Skeletal muscle tissue (tissue), 4 donors: ENCODE data around the gene CARD6. TPM values are rescaled to one million over a fixed set of nuclear protein-coding genes. Genes with fewer than 3 reads are reported as not detected.

Source experiments
- H3K27ac ChIP-seq: one replicate; pipeline ENCODE4 v1.7.0; 2013; ENCODE audit warnings: mild to moderate bottlenecking, low read depth, low read length, inconsistent platforms
- H3K27me3 ChIP-seq, 3 donors: one replicate each; pipeline ENCODE4 v1.7.0; 2013; ENCODE audit warnings: low read length in 3 of 3; ENCODE audit not compliant: control insufficient read depth in 3 of 3, insufficient read depth in 3 of 3
- H3K36me3 ChIP-seq, 3 donors: one replicate each; pipeline ENCODE4 v1.7.0; 2013; ENCODE audit warnings: low read length in 3 of 3; ENCODE audit not compliant: control insufficient read depth in 3 of 3, insufficient read depth in 3 of 3
- H3K4me1 ChIP-seq, 3 donors: one replicate each; pipeline ENCODE4 v1.7.0; 2013; ENCODE audit warnings: low read length in 3 of 3, mild to moderate bottlenecking in 3 of 3; ENCODE audit not compliant: control insufficient read depth in 3 of 3, insufficient read depth in 3 of 3
- H3K4me3 ChIP-seq, 3 donors: one replicate each; pipeline ENCODE4 v1.7.0; 2013; ENCODE audit warnings: low read length in 3 of 3
- H3K9ac ChIP-seq, 3 donors: one replicate each; pipeline ENCODE4 v1.7.0; 2013; ENCODE audit warnings: low read length in 3 of 3, mild to moderate bottlenecking in 3 of 3, moderate library complexity in 2 of 3, low read depth in 1 of 3
- H3K9me3 ChIP-seq, 3 donors: one replicate each; pipeline ENCODE4 v1.7.0; 2013; ENCODE audit warnings: low read length in 3 of 3; ENCODE audit not compliant: control insufficient read depth in 3 of 3
- total RNA-seq: library from RNA; depleted of rRNA; stranded (reverse); fragments of >200 nt; gene quantifications from one replicate; pipeline ENCODE4 v1.2.3, GENCODE V29; 2014
- donor health status: Osteomylitis.

CARD6 gene
- total RNA-seq, 1 donor from 2014 or later, result 3.1 TPM

DNA sequence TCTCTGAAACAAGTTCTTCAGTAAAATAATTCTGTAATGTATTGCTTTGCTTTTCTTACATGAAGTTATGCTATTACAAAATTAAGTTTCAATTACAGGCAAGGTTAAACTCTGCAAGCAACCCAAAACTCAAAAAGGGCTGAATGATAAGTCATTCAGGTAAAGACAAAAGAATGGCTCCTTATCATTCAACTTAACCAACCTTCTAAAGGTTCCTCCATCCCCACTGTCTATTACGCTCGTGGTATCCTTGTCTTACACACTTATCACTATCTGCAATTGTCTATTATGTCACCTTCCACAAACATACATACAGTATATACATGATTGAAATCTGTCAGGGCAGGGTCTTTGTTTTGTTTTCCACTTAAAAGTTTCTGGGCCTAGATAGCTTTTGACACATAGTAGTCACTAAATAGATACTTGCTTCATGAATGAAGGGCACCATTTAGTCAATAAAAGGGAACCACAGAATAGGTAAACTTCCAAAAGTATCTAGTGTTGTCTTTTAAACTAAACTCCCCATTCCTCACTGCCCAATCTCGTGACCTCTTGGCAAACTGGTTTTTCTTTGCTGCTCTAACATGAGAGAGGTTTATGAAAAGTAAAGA is 13.0 kb upstream of the CARD6 start:
- no peak overlapping the region for H3K9ac ChIP-seq
- H3K9me3 ChIP-seq, result no peaks in the 10 kb centered on the region
- no peak overlapping the region for H3K4me3 ChIP-seq
- no peaks in the 10 kb centered on the region for H3K27me3 ChIP-seq
- H3K4me1 ChIP-seq, result peaks cover 0 to 4% (median under 1%) of the 10 kb centered on the region in 3 donors
- peaks cover 32 to 65% (median 59%) of the 10 kb centered on the region in 3 donors for H3K36me3 ChIP-seq
- H3K27ac ChIP-seq, result no peak overlapping the region

DNA sequence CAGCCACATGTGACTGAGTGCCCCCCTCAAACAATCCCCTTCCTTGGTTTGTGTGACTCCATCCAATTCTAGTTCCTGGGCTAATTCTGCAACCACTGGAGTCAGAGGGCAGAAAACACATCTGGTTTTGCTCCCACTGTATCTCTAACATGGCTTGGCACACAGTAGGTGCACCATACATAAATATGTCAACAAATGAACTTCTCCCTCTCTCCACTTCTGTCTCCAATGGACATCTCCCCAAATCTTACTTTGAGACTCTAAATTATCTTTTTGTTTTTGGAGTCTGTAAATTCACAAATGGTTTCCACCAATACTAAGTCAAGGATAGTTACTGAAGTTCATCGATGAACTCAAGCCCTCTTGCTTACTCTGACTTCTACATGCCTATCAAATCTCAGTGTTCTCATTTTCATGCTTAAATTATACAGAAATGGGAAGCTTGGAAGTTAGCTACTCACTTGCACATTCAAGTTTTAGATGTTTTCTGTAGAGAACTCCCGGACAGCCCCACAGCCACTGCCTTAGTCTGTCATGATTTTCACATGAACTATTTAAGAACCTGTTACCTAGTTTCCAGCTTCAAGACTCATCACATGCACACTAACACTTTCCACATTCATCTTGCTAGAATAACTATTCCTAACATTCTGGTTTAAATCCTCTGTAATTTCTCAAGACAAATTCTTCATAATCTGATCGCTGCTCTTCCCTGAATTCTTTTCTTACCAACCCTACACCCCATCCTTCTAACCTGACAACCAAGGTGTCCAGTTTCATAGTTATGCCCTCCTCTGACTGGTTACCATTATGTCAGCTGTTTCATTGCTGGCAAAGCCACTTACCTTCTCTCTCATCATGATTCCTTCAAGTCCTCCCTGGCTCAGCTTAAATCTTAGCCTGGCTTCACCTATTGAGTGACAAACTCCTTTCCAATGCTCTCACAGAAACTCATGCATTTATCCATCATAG is 12.2 kb upstream of the CARD6 start:
- peaks cover 32 to 68% (median 66%) of the 10 kb centered on the region in 3 donors for H3K36me3 ChIP-seq
- no peak overlapping the region for H3K27ac ChIP-seq
- no peak overlapping the region for H3K4me3 ChIP-seq
- H3K9me3 ChIP-seq, result no peaks in the 10 kb centered on the region
- H3K27me3 ChIP-seq, result no peaks in the 10 kb centered on the region
- no peak overlapping the region for H3K9ac ChIP-seq
- H3K4me1 ChIP-seq, result peaks cover 4 to 13% (median 9%) of the 10 kb centered on the region in 3 donors

DNA sequence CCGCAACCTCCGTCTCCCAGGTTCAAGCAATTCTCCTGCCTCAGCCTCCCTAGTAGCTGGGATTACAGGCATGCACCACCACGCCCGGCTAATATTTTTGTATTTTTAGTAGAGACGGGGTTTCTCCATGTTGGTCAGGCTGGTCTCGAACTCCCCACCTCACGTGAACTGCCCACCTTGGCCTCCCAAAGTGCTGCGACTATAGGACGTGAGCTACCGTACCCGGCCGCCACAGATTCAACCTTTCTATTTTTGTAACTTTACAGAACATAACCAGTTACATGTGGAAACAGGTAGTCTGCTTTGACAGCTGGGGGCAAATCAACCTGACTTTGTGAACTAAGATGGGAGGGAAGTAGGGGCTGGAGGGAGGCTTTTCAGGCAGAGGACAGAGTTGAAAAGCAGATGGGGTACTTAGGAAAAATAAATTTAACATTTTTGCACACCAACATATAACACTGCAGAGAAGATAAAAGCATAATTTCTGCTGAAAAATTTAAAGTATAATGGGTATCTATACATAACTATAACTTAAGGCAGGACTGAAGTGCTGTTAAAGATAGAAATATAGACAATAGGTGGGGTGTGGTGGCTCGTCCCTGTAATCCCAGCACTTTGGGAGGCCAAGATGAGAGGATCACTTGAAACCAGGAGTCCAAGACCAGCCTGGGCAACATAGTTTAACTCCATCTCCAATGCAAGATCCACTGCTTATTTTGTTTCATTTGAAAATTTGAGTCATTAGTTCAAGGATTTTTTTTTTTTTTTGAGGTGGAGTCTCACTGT is 11.2 kb upstream of the CARD6 start:
- peaks cover 32 to 68% (median 67%) of the 10 kb centered on the region in 3 donors for H3K36me3 ChIP-seq
- H3K9ac ChIP-seq, result no peak overlapping the region
- H3K27me3 ChIP-seq, result no peaks in the 10 kb centered on the region
- no peaks in the 10 kb centered on the region for H3K9me3 ChIP-seq
- H3K4me1 ChIP-seq, result peaks cover 6 to 22% (median 14%) of the 10 kb centered on the region in 3 donors
- no peak overlapping the region for H3K4me3 ChIP-seq
- no peak overlapping the region for H3K27ac ChIP-seq

DNA sequence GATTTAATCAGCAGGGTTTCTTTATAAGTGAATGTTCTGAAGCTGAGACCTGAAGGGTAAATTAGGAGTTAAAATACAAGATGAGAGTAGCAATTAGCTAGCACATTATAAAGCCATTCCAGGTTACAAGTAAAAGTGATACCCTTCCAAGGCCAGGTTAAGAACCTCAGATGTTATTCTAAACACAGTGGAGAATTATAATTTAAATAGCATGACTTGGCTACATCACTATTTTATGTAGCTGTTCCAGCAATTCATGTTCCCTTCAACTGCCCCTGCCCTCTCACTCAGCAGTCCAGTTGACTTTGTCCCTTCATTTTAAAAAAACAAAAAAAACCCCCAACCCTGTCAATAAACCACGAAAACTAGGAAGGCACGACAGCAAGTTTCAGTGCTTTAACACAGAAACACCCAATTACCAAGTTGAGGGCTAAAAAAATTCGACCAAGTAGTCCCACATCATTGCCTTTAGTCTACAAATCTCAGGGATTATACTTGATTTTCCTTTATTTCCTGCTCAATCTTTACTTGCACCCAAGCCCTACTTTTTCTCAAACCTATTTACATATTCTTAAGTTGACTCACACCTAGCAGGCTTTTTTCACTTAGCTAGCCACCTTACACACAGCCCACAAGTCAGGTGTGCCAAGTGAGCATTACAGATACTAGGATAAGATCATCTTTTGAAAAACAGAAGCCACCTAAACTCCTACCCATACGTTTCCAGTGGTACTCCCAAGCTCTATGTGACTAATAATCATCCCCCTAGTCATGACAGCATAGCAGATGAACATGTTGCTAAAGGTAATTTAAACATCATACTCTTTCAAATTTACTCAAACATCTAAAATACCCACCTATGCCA is 9.6 kb upstream of the CARD6 start:
- H3K27me3 ChIP-seq, result no peaks in the 10 kb centered on the region
- H3K4me1 ChIP-seq, result peaks cover 10 to 26% (median 16%) of the 10 kb centered on the region in 3 donors
- no peaks in the 10 kb centered on the region for H3K9me3 ChIP-seq
- no peak overlapping the region for H3K27ac ChIP-seq
- H3K9ac ChIP-seq, result peak overlapping the region in 1 of 3 donors; percentile 8
- H3K4me3 ChIP-seq, result no peak overlapping the region
- H3K36me3 ChIP-seq, result peaks cover 32 to 66% (median 63%) of the 10 kb centered on the region in 3 donors

DNA sequence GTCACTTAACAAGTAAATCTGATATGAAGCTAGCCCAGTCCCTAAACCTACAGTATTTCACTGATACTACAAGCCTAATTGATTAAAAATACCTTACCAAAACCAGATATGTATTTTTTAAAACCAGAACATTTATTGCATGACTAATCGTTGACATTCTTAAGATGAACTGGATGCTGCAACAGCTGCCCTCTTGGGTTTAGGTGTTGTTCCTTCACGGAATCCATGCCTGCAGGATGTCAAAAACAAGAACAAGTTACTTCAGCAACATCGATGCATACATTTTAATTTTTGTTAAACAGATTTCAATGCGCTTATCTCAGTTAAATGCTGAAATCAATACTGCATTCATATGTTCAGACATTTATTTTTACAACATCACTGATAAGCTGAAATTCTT is 8.8 kb upstream of the CARD6 start:
- H3K4me1 ChIP-seq, result peaks cover 10 to 26% (median 16%) of the 10 kb centered on the region in 3 donors
- H3K27ac ChIP-seq, result no peak overlapping the region
- H3K36me3 ChIP-seq, result peaks cover 27 to 59% (median 59%) of the 10 kb centered on the region in 3 donors
- H3K9me3 ChIP-seq, result no peaks in the 10 kb centered on the region
- no peaks in the 10 kb centered on the region for H3K27me3 ChIP-seq
- H3K4me3 ChIP-seq, result no peak overlapping the region
- H3K9ac ChIP-seq, result peak overlapping the region in 2 of 3 donors; percentile 4 to 8

DNA sequence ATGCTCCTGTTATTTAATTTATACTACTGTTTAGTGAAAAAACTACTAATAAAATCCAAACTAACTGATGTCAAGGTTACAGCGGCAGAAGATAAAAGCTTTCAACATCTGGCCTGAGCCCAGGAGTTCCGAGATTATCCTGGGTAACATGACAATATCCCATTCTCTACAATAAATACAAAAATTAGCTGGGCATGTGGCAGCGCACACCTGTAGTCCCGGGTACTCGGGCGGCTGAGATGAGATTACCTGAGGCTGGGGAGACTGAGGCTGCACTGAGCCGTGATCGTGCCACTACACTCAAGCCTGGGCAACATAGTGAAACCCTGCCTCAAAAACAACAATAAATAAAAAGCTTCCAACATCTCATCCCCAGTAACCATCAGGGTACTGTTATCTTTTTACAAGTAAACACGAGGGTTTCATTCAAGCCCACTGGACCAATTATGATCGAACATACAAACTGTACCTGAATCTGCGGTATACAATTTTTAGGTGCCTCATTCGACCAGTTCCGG is 7.4 kb upstream of the CARD6 start:
- H3K36me3 ChIP-seq, result peaks cover 20 to 48% (median 45%) of the 10 kb centered on the region in 3 donors

DNA sequence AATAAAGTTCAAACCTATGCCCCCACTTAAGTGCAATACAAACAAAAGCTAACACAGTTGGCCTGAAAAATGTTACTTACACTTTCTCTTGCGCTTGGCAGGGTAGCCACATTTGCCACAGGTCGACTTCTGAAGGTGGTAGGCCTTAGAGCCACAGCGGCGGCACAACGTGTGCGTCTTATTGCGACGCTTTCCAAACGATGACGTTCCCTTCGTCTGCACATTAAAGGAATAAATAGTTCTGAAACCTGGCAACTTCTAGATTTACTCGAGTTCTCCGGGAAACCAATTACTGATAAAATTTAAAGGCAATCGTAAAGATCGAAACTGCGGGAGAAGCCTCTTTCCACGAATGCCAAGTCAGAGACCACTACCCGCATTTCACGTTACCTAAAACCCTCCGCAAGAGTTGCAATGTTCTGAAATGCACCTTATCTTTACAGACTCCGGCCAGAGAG is 6.7 kb upstream of the CARD6 start:
- Histone ChIP-seq H3K9ac (peak overlapping the region; percentile 87 to 97 (median 90)), H3K36me3 (peaks cover 20 to 41% (median 39%) of the 10 kb centered on the region in 3 donors), H3K4me3 (peak overlapping the region; percentile 89 to 92 (median 92)), H3K4me1 (peaks cover 10 to 26% (median 16%) of the 10 kb centered on the region in 3 donors), H3K9me3 (no peaks in the 10 kb centered on the region), H3K27ac (peak overlapping the region; percentile 96), H3K27me3 (no peaks in the 10 kb centered on the region)

More for the DNA sequence above, 7.4 kb upstream of the CARD6 start:
- H3K4me1 ChIP-seq, result peaks cover 10 to 26% (median 16%) of the 10 kb centered on the region in 3 donors
- H3K9ac ChIP-seq, result peak overlapping the region; percentile 87 to 97 (median 90)
- no peaks in the 10 kb centered on the region for H3K27me3 ChIP-seq
- no peaks in the 10 kb centered on the region for H3K9me3 ChIP-seq
- H3K27ac ChIP-seq, result peak overlapping the region; percentile 96
- H3K4me3 ChIP-seq, result peak overlapping the region; percentile 89 to 92 (median 92)

DNA sequence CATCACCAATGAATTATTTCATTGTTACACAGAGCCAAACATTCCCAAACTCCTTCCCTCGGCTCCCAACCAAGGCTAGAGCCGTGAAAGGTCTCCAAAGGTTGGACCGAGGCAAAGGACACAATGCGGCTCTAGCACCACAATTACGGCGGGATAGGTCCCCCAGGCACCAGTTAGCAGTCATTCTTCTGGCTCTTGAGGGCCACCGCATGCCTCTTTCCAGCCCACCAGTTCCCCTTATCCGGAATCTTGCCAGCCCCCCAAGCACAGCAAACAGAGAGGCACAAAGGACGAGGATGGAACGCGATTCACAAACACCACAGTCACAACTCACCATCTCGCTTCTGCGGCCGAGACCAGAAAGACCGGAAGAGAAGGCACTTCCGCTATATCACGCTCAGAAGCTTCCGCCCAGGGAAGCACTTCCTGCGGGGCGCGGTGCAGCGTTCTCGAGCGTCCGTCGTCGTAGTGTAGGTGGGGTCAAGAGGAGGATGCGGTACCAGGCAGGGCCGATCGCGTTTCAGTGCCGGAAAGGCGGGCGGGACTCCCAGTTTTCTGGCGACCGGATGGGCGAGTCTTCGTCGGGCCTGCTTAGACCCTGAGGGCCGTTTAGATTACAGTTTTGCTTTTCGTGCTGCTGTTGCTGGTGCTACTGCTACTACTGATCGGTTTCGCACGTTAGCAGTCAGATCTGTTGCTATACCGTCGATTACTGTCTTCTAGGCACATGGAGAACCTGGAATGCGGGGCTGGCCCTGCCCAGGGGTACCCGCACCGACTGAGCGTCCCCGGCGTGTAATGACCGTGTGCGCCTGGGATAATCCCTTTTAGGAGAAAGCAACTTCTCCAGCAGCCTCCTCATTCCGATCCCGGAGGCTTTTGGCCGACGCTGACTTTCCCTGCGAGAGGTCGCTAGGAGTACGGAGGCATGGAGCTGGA is 6.0 kb upstream of the CARD6 start, which contains the start of gene RPL37:
TSS of gene RPL37 (minus strand) at position 374 of the 939 bp plus-strand sequence. CDS start at position 337, 37 bp downstream.
- Histone ChIP-seq H3K27me3 (no peaks in the 10 kb centered on the region), H3K9ac (peak within 1 kb of the TSS; percentile 90 to 97 (median 95)), H3K9me3 (no peaks in the 10 kb centered on the region), H3K27ac (peak within 1 kb of the TSS; percentile 96), H3K4me1 (peaks cover 10 to 26% (median 16%) of the 10 kb centered on the region in 3 donors), H3K4me3 (peak within 1 kb of the TSS; percentile 89 to 92 (median 92)), H3K36me3 (peaks cover 17 to 39% (median 32%) of the 10 kb centered on the region in 3 donors)
